ENCODE results near the gene LRSAM1. TPM values are rescaled to one million over a fixed set of nuclear protein-coding genes. Genes with fewer than 3 reads are reported as not detected.

LRSAM1 gene
- total and polyA plus RNA-seq, 9 donors: 9.0 to 28.5 (median 17.4) TPM

GRCh38 chr9:127543221-127543620 lies 91.9 kb downstream of the LRSAM1 start:
- no peaks in the 10 kb centered on the region for H3K9me3 ChIP-seq
- H3K4me3 ChIP-seq: no peak overlapping the region
- TF ChIP-seq EP300 (IDR thresholded peaks at IDR 0.05): no peak
- TF ChIP-seq POLR2A (IDR thresholded peaks at IDR 0.05): no peak
- no peak for TF ChIP-seq CTCF (IDR thresholded peaks at IDR 0.05)
- H3K27ac ChIP-seq: no peak overlapping the region
- no peaks in the 10 kb centered on the region for H3K36me3 ChIP-seq
- no peaks in the 10 kb centered on the region for H3K27me3 ChIP-seq
- DNase-seq: no peak
- intact Hi-C loops (cut with DNase I): no loop called here
- H3K4me1 ChIP-seq (ENCODE audit: insufficient read depth): peaks cover 29% of the 10 kb centered on the region
- WGBS, 3 donors: 75 to 82% (median 76%) methylated on average over 8 of the region's 8 CpGs

- H3K9me3 ChIP-seq: no peaks in the 10 kb centered on the region
- intact Hi-C loops (cut with DNase I): no loop called here
- no peak for DNase-seq
- WGBS, 3 donors: 75 to 83% (median 82%) methylated on average over 6 of the region's 6 CpGs
- no peaks in the 10 kb centered on the region for H3K36me3 ChIP-seq
- no peak overlapping the region for H3K27ac ChIP-seq
- no peak for TF ChIP-seq CTCF (IDR thresholded peaks at IDR 0.05)
- TF ChIP-seq POLR2A (IDR thresholded peaks at IDR 0.05): no peak
- no peak for TF ChIP-seq EP300 (IDR thresholded peaks at IDR 0.05)
- H3K4me3 ChIP-seq: no peak overlapping the region
- H3K27me3 ChIP-seq: no peaks in the 10 kb centered on the region
- H3K4me1 ChIP-seq (ENCODE audit: insufficient read depth): peaks cover 29% of the 10 kb centered on the region
Measured at GRCh38 chr9:127543973-127544533, 92.7 kb downstream of the LRSAM1 start.

GRCh38 chr9:127545196-127546124 lies 94.2 kb downstream of the LRSAM1 start:
- peak; percentile 58 to 78 (median 73) for DNase-seq
- TF ChIP-seq POLR2A (IDR thresholded peaks at IDR 0.05) (no peak), EP300 (IDR thresholded peaks at IDR 0.05) (no peak), CTCF (IDR thresholded peaks at IDR 0.05) (no peak)
- peaks cover 26% of the 10 kb centered on the region for H3K4me1 ChIP-seq (ENCODE audit: insufficient read depth)

GRCh38 chr9:127546125-127546832 lies 95.0 kb downstream of the LRSAM1 start:
- Histone ChIP-seq H3K4me3 (no peak overlapping the region), H3K27ac (peak overlapping the region; percentile 1 to 67), H3K36me3 (no peaks in the 10 kb centered on the region), H3K9me3 (no peaks in the 10 kb centered on the region), H3K27me3 (no peaks in the 10 kb centered on the region), H3K4me1 (ENCODE audit: insufficient read depth) (peaks cover 24% of the 10 kb centered on the region)
- intact Hi-C loops (cut with DNase I): no loop called here
- no peak for TF ChIP-seq POLR2A (IDR thresholded peaks at IDR 0.05)
- TF ChIP-seq CTCF (IDR thresholded peaks at IDR 0.05): no peak
- TF ChIP-seq EP300 (IDR thresholded peaks at IDR 0.05): no peak
- DNase-seq: no peak
- 76 to 81% (median 80%) methylated on average over 14 of the region's 14 CpGs for WGBS, 3 donors

More at GRCh38 chr9:127545196-127546124, 94.2 kb downstream of the LRSAM1 start:
- WGBS, 3 donors: 28 to 38% (median 36%) methylated on average over 25 of the region's 25 CpGs
- Histone ChIP-seq H3K4me3 (no peak overlapping the region), H3K9me3 (no peaks in the 10 kb centered on the region), H3K36me3 (no peaks in the 10 kb centered on the region), H3K27ac (peak overlapping the region; percentile 1 to 67), H3K27me3 (no peaks in the 10 kb centered on the region)
- intact Hi-C loops (cut with DNase I): no loop called here
